HCT116 (cell line): Measurements from ENCODE around the gene KDM1B. TPM values are rescaled to one million over a fixed set of nuclear protein-coding genes. Genes with fewer than 3 reads are reported as not detected.

Source experiments
- CEBPB ChIP-seq: IDR thresholded peaks from 2 replicates; pipeline ENCODE4 v1.6.1; 2012; ENCODE audit warnings: low read depth
- EGR1 ChIP-seq: IDR thresholded peaks from 2 replicates; pipeline ENCODE4 v1.6.1; 2012; ENCODE audit warnings: low read depth
- EZH2 ChIP-seq: fragments of 200-600 bp; sonication (generic); IDR thresholded peaks from 2 replicates; pipeline ENCODE4 v1.6.1; 2017; ENCODE audit warnings: antibody characterized with exemption, mixed run types
- FOSL1 ChIP-seq: IDR thresholded peaks from 2 replicates; pipeline ENCODE4 v1.6.1; 2012; ENCODE audit warnings: low read depth
- POLR2A ChIP-seq: IDR thresholded peaks from 2 replicates; pipeline ENCODE4 v1.7.0; 2011; ENCODE audit warnings: borderline replicate concordance; ENCODE audit not compliant: insufficient read depth, insufficient read length; ENCODE audit errors: extremely low read depth
- POLR2AphosphoS5 ChIP-seq: IDR thresholded peaks from 2 replicates; pipeline ENCODE4 v1.6.1; 2011; ENCODE audit warnings: mild to moderate bottlenecking, low read depth, low read length, moderate library complexity
- TCF7L2 ChIP-seq: IDR thresholded peaks from 2 replicates; pipeline ENCODE4 v1.7.0; 2011; ENCODE audit warnings: borderline replicate concordance, inconsistent platforms; ENCODE audit not compliant: insufficient read depth, insufficient read length; ENCODE audit errors: extremely low read depth
- YY1 ChIP-seq: IDR thresholded peaks from 2 replicates; pipeline ENCODE4 v1.6.1; 2011; ENCODE audit warnings: low read length, low read depth, moderate library complexity, mild to moderate bottlenecking; ENCODE audit not compliant: insufficient replicate concordance; ENCODE audit errors: extremely low read depth
- total RNA-seq: library from RNA; stranded (reverse); gene quantifications from one replicate; pipeline ENCODE4 v1.2.1, GENCODE V29; 2021; ENCODE audit not compliant: unreplicated experiment
- TF ChIP-seq, protein P1 (sequence below): IDR thresholded peaks from 2 replicates; pipeline ENCODE4 v1.6.1; 2012; ENCODE audit warnings: low read depth
- TF ChIP-seq, protein P2 (sequence below): IDR thresholded peaks from 2 replicates; pipeline ENCODE4 v1.6.1; 2011; ENCODE audit warnings: mild to moderate bottlenecking, low read length, moderate library complexity; ENCODE audit not compliant: insufficient replicate concordance; ENCODE audit errors: extremely low read depth
- TF ChIP-seq, protein P3 (sequence below): IDR thresholded peaks from 2 replicates; pipeline ENCODE4 v1.6.1; 2012

The KDM1B gene
- total RNA-seq, 1 experiment from 2014 or later = 24.5 TPM

DNA sequence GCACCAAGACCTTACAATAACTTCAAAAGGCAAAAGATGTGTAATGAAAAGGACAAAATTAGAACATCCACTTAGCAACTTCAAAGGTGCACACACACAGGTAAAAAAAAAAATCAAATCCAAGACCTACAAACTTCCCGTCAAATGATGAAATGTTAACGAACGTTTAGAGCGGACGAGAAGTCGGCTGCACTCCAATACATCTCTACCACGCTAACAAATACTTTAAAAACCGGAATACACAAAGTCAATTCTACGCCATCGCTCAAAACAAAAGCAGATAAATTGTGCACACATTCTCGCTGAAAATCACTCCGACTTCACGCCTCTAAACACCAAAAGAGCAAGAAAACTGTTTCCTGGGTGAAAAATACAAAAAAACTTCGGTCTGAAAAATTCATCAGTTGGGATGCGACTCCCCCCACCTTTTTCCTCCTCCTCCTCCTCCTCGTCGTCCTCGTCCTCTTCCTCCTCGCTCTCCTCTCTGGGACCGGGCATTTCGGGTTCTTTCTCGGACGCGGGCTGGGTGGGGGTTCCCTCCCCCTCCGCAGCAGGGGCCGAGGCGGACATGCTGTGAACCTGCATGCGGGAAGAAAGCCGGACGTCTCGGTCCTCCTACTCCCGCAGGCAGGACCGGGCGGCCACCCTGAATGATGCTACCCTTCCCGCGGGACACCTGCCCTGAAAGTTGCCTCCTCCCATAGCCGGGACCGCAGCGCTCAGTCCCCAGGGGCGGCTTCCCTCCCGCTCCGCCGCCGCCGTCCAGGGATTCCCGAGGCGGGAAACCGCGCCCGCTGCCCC is 108.4 kb downstream of the KDM1B start (continued):
- TF ChIP-seq, protein P1, sequence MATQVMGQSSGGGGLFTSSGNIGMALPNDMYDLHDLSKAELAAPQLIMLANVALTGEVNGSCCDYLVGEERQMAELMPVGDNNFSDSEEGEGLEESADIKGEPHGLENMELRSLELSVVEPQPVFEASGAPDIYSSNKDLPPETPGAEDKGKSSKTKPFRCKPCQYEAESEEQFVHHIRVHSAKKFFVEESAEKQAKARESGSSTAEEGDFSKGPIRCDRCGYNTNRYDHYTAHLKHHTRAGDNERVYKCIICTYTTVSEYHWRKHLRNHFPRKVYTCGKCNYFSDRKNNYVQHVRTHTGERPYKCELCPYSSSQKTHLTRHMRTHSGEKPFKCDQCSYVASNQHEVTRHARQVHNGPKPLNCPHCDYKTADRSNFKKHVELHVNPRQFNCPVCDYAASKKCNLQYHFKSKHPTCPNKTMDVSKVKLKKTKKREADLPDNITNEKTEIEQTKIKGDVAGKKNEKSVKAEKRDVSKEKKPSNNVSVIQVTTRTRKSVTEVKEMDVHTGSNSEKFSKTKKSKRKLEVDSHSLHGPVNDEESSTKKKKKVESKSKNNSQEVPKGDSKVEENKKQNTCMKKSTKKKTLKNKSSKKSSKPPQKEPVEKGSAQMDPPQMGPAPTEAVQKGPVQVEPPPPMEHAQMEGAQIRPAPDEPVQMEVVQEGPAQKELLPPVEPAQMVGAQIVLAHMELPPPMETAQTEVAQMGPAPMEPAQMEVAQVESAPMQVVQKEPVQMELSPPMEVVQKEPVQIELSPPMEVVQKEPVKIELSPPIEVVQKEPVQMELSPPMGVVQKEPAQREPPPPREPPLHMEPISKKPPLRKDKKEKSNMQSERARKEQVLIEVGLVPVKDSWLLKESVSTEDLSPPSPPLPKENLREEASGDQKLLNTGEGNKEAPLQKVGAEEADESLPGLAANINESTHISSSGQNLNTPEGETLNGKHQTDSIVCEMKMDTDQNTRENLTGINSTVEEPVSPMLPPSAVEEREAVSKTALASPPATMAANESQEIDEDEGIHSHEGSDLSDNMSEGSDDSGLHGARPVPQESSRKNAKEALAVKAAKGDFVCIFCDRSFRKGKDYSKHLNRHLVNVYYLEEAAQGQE = no peak
- TF ChIP-seq, protein P2, sequence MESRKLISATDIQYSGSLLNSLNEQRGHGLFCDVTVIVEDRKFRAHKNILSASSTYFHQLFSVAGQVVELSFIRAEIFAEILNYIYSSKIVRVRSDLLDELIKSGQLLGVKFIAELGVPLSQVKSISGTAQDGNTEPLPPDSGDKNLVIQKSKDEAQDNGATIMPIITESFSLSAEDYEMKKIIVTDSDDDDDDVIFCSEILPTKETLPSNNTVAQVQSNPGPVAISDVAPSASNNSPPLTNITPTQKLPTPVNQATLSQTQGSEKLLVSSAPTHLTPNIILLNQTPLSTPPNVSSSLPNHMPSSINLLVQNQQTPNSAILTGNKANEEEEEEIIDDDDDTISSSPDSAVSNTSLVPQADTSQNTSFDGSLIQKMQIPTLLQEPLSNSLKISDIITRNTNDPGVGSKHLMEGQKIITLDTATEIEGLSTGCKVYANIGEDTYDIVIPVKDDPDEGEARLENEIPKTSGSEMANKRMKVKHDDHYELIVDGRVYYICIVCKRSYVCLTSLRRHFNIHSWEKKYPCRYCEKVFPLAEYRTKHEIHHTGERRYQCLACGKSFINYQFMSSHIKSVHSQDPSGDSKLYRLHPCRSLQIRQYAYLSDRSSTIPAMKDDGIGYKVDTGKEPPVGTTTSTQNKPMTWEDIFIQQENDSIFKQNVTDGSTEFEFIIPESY = no peak
- TF ChIP-seq FOSL1 = no peak
- TF ChIP-seq EGR1 = no peak
- no peak for TF ChIP-seq POLR2A
- TF ChIP-seq, protein P3, sequence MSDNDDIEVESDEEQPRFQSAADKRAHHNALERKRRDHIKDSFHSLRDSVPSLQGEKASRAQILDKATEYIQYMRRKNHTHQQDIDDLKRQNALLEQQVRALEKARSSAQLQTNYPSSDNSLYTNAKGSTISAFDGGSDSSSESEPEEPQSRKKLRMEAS = no peak; the same call in 1 of the 2 replicates
- no peak for TF ChIP-seq YY1
- TF ChIP-seq CEBPB = no peak
- no peak for TF ChIP-seq EZH2
- TF ChIP-seq TCF7L2 = no peak
- no peak for TF ChIP-seq POLR2AphosphoS5
- TF ChIP-seq, all 23 proteins: peak for 0
